ENCODE results near the gene CHRNA1.

The CHRNA1 gene

GRCh38 chr2:174753038-174753633, 11.1 kb downstream of the CHRNA1 start:
- no peak overlapping the region for H3K4me3 ChIP-seq (replicated peaks; ENCODE audit: low read depth, low read length)
- TF ChIP-seq CTCF (IDR thresholded peaks at IDR 0.05; ENCODE audit: low read length, missing control alignments) = no peak
- DNase-seq (ENCODE audit: low read depth) = no peak

GRCh38 chr2:174752403-174753037, 11.8 kb downstream of the CHRNA1 start:
- no peak overlapping the region for H3K4me3 ChIP-seq (replicated peaks; ENCODE audit: low read depth, low read length)
- TF ChIP-seq CTCF (IDR thresholded peaks at IDR 0.05; ENCODE audit: low read length, missing control alignments) = no peak
- DNase-seq (ENCODE audit: low read depth) = no peak

GRCh38 chr2:174750923-174751441, 13.3 kb downstream of the CHRNA1 start:
- no peak for DNase-seq (ENCODE audit: low read depth)
- no peak overlapping the region for H3K4me3 ChIP-seq (replicated peaks; ENCODE audit: low read depth, low read length)
- TF ChIP-seq CTCF (IDR thresholded peaks at IDR 0.05; ENCODE audit: low read length, missing control alignments) = no peak

GRCh38 chr2:174749793-174750192, 14.5 kb downstream of the CHRNA1 start:
- no peak for DNase-seq (ENCODE audit: low read depth)
- no peak for TF ChIP-seq CTCF (IDR thresholded peaks at IDR 0.05; ENCODE audit: low read length, missing control alignments)
- H3K4me3 ChIP-seq (replicated peaks; ENCODE audit: low read depth, low read length) = no peak overlapping the region

GRCh38 chr2:174748948-174749347, 15.3 kb downstream of the CHRNA1 start:
- peak; percentile 58 for DNase-seq (ENCODE audit: low read depth)
- TF ChIP-seq CTCF (IDR thresholded peaks at IDR 0.05; ENCODE audit: low read length, missing control alignments) = peak; percentile 85

GRCh38 chr2:174745142-174745541, 19.1 kb downstream of the CHRNA1 start:
- no peak for DNase-seq (ENCODE audit: low read depth)
- no peak overlapping the region for H3K4me3 ChIP-seq (replicated peaks; ENCODE audit: low read depth, low read length)
- no peak for TF ChIP-seq CTCF (IDR thresholded peaks at IDR 0.05; ENCODE audit: low read length, missing control alignments)

More at GRCh38 chr2:174748948-174749347, 15.3 kb downstream of the CHRNA1 start:
- H3K4me3 ChIP-seq (replicated peaks; ENCODE audit: low read depth, low read length) = no peak overlapping the region

Data from fibroblast of pulmonary artery (primary cell).